Measurements from ENCODE around the gene ZFP36.

DNA sequence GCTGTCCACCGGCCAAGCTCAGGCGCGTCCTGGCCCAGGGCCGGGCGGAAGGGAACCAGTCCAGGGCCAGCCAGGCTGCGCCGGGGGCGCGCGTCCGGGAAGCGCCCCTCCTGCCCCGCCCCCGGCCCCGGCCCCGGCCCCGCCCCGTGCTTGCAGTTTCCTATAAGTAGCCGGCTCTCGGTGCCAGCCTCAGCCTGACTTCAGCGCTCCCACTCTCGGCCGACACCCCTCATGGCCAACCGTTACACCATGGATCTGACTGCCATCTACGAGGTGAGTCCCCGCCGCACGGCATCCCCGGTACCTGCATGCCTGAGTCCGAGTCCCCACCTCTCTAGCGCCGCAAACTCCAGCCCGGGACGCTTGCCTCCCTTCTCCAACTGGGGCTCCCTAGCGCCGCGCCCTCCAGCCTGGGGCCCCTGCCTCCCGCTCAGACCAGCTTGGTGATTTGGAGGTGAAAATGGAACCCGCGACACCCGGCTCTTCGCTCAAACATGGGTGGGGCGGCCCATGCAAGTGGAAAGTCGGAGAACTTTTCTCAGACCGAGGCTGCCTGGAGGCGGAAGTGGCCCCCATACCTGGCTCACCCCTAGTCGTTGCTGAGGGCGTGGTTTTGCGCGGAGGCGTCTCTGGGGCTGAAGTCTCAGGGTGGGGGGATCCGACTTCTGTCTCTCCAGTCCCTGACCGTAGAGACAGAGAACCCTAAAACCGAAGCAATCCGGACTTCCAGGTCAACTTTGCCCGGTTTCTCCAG, at the start of gene ZFP36:
- TF ChIP-seq CTCF (IDR thresholded peaks at IDR 0.05) (no peak), EZH2 (IDR thresholded peaks at IDR 0.05; ENCODE audit: borderline replicate concordance, insufficient read depth, low read depth, low read length, poor library complexity, severe bottlenecking) (no peak)

All from B cell (primary cell).